A673 (cell line): Measurements from ENCODE around the gene HTR1D.

Source experiments
- EZH2 ChIP-seq: fragments of 200-600 bp; sonication (generic); IDR thresholded peaks from 2 replicates; pipeline ENCODE4 v1.6.1; 2017; ENCODE audit warnings: borderline replicate concordance, low read depth, mild to moderate bottlenecking, mixed read lengths, antibody characterized with exemption, low read length; ENCODE audit not compliant: poor library complexity, severe bottlenecking
- TF ChIP-seq, protein P1 (sequence below): fragments of 300-800, 200-600 bp; sonication (generic); conservative IDR thresholded peaks from 2 replicates; pipeline ENCODE4 v1.5.1; 2017; ENCODE audit warnings: low read depth, mild to moderate bottlenecking, antibody characterized with exemption, low read length, moderate library complexity, mixed read lengths

DNA sequence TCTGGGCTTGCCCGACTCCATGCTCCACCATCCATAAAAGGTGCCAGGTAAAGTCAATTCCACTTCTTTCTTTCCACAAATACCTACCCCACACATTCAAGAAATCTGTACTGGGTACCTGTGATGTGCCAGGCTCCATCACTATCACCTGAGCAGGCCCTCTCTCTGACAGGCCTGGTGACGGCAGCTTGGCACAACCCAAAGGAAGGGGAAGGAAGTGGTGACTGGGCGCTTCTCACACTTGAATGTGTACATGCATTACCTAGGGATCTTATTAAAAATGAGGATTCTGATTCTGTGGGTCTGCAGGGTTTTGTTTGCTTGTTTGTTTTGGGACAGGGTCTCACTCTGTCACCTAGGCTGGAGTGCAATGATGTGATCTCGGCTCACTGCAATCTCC, 7.5 kb downstream of the HTR1D start:
- TF ChIP-seq, protein P1, sequence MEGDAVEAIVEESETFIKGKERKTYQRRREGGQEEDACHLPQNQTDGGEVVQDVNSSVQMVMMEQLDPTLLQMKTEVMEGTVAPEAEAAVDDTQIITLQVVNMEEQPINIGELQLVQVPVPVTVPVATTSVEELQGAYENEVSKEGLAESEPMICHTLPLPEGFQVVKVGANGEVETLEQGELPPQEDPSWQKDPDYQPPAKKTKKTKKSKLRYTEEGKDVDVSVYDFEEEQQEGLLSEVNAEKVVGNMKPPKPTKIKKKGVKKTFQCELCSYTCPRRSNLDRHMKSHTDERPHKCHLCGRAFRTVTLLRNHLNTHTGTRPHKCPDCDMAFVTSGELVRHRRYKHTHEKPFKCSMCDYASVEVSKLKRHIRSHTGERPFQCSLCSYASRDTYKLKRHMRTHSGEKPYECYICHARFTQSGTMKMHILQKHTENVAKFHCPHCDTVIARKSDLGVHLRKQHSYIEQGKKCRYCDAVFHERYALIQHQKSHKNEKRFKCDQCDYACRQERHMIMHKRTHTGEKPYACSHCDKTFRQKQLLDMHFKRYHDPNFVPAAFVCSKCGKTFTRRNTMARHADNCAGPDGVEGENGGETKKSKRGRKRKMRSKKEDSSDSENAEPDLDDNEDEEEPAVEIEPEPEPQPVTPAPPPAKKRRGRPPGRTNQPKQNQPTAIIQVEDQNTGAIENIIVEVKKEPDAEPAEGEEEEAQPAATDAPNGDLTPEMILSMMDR = no peak
- no peak for TF ChIP-seq EZH2
